ENCODE data around the gene SURF6. TPM values are rescaled to one million over a fixed set of nuclear protein-coding genes. Genes with fewer than 3 reads are reported as not detected.

Gene SURF6
- total and polyA plus RNA-seq, 7 donors, result 13.9 to 43.1 (median 20.1) TPM

DNA sequence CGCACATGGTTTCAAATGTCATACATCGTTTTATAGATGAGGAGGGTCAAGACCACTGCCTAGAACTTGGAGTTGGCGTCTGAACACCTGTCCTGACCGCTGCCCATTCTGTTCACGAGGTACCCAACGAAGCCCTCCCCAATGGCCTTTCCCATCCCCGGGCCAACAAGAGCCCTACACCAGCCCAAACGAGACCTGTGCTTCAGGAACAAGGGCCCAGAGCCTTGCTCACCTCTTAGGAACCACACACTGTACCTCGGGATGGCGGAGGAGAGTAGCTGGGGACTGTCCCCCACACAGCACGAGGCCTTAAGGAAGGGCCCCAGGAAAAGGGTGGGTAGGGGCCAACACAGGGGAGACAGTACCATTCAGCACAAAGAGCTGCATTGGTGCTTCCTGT, 3.0 kb downstream of the SURF6 start:
- Histone ChIP-seq H3K4me3 (no peak overlapping the region), H3K9me3 (no peaks in the 10 kb centered on the region), H3K27ac (no peak overlapping the region), H3K27me3 (no peaks in the 10 kb centered on the region), H3K36me3 (peaks cover 34 to 52% (median 37%) of the 10 kb centered on the region in 4 donors), H3K4me1 (peaks cover 0 to 28% (median 25%) of the 10 kb centered on the region in 4 donors)
- intact Hi-C loops (cut with DNase I), result loop anchor here (10.0 kb wide), 1 partner anchor 308 kb away; no protein-coding TSS in a partner anchor
- TF ChIP-seq POLR2AphosphoS5 (IDR thresholded peaks at IDR 0.05) (no peak), POLR2A (IDR thresholded peaks at IDR 0.05) (no peak), EP300 (IDR thresholded peaks at IDR 0.05) (no peak)
- 87 to 91% methylated on average over 11 of the region's 11 CpGs for whole genome bisulfite sequencing, 2 donors
- peak; percentile 36 for DNase-seq

DNA sequence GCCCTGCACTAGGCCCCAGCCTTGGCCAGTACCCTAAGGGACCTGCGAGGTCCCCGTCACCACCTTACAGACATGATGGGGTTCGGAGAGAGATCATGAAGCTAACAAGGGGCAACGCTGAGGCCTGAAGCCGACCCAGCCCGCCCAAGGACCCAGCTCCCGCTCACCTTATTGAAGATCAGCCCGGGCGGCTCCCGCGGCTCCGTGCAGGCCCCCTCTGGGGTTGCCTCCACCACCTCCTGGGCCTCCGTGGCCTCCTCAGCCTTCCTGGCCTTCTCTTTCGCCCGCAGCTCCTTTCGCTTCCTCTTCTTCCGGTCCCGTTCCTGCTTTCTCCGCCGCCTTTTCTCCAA, 3.6 kb downstream of the SURF6 start:
- no peaks in the 10 kb centered on the region for H3K27me3 ChIP-seq
- peak; percentile 57 for DNase-seq
- peaks cover 0 to 28% (median 25%) of the 10 kb centered on the region in 4 donors for H3K4me1 ChIP-seq
- WGBS, 2 donors, result 90 to 91% methylated on average over 20 of the region's 20 CpGs
- intact Hi-C loops (cut with DNase I), result loop anchor here (10.0 kb wide), 1 partner anchor 308 kb away; no protein-coding TSS in a partner anchor
- peaks cover 34 to 52% (median 37%) of the 10 kb centered on the region in 4 donors for H3K36me3 ChIP-seq
- H3K4me3 ChIP-seq, result no peak overlapping the region
- no peaks in the 10 kb centered on the region for H3K9me3 ChIP-seq
- no peak overlapping the region for H3K27ac ChIP-seq
- TF ChIP-seq POLR2AphosphoS5 (IDR thresholded peaks at IDR 0.05) (no peak), EP300 (IDR thresholded peaks at IDR 0.05) (no peak), POLR2A (IDR thresholded peaks at IDR 0.05) (no peak)
- TF ChIP-seq, protein P1, sequence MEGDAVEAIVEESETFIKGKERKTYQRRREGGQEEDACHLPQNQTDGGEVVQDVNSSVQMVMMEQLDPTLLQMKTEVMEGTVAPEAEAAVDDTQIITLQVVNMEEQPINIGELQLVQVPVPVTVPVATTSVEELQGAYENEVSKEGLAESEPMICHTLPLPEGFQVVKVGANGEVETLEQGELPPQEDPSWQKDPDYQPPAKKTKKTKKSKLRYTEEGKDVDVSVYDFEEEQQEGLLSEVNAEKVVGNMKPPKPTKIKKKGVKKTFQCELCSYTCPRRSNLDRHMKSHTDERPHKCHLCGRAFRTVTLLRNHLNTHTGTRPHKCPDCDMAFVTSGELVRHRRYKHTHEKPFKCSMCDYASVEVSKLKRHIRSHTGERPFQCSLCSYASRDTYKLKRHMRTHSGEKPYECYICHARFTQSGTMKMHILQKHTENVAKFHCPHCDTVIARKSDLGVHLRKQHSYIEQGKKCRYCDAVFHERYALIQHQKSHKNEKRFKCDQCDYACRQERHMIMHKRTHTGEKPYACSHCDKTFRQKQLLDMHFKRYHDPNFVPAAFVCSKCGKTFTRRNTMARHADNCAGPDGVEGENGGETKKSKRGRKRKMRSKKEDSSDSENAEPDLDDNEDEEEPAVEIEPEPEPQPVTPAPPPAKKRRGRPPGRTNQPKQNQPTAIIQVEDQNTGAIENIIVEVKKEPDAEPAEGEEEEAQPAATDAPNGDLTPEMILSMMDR (IDR thresholded peaks at IDR 0.05), result no peak

DNA sequence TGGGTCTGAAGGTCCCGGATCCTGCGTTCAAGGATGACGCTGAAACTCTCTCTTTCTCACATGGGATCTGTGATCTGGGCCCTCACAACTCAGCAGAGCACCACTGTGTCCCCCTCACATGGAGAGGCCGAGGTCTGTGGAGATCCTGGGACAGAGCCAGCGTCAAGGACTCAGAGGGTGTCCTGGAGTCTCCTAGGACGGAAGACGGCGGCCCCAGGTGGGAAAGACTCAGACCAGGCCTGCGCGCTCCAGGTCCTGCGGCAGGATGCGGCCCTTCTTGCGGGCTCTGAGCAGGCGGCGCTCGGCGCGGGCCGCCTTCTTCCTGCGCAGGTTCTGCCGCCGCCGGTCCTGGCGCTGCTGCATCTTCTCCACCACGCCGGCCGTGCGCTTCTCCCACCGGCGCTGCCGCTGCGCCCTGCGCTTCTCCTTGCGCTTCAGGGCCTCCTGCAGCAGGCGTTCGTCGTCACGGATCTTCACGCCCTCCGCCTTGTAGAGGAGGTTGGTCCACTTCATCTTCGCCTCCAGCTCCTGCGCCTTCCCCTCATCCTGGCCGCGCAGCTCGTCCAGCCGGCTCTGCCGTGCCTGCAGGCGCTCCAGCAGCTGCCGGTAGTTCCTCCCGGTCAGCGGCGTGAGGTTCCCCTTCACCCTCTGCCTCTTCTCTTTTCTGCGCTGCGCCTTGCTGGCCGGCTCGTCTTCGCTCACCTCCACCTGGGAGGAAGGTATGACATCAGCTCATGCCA, 4.2 kb downstream of the SURF6 start:
- peak; percentile 62 for DNase-seq
- Histone ChIP-seq H3K9me3 (no peaks in the 10 kb centered on the region), H3K27me3 (no peaks in the 10 kb centered on the region), H3K27ac (no peak overlapping the region), H3K4me3 (no peak overlapping the region), H3K4me1 (peaks cover 0 to 27% (median 23%) of the 10 kb centered on the region in 4 donors), H3K36me3 (peaks cover 34 to 52% (median 37%) of the 10 kb centered on the region in 4 donors)
- intact Hi-C loops (cut with DNase I), result loop anchor here (10.0 kb wide), 1 partner anchor 307 kb away; no protein-coding TSS in a partner anchor
- 95 to 97% methylated on average over 57 of the region's 57 CpGs for WGBS, 2 donors
- TF ChIP-seq POLR2AphosphoS5 (IDR thresholded peaks at IDR 0.05) (no peak), EP300 (IDR thresholded peaks at IDR 0.05) (no peak), POLR2A (IDR thresholded peaks at IDR 0.05) (no peak)
- TF ChIP-seq, protein P1 (IDR thresholded peaks at IDR 0.05), result no peak

DNA sequence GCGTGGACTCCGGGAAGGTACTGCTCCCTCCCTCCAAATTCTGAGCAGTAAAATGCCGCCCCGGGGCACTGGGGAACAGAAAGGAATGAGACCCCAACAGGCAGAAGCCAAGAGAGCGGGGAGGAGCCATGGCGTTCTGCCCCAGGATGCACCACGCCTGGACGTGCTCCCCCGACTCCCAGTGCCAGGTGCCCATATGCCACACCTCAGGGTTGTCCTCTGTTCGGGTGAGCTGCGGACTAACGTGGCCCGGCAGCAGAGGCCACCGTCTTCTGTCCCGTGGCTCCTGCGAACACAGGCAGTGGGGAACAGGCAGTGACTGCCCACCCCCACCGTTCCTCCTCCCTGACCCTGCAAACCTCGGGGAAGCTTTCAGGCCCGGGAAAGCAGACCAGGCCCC, 4.8 kb downstream of the SURF6 start:
- Histone ChIP-seq H3K27ac (no peak overlapping the region), H3K9me3 (no peaks in the 10 kb centered on the region), H3K4me1 (peaks cover 0 to 21% (median 17%) of the 10 kb centered on the region in 4 donors), H3K36me3 (peaks cover 34 to 52% (median 37%) of the 10 kb centered on the region in 4 donors), H3K27me3 (no peaks in the 10 kb centered on the region), H3K4me3 (no peak overlapping the region)
- intact Hi-C loops (cut with DNase I), result loop anchor here (10.0 kb wide), 1 partner anchor 306 kb away; no protein-coding TSS in a partner anchor
- 65 to 88% methylated on average over 19 of the region's 19 CpGs for WGBS, 2 donors
- no peak for TF ChIP-seq EP300 (IDR thresholded peaks at IDR 0.05)
- TF ChIP-seq POLR2AphosphoS5 (IDR thresholded peaks at IDR 0.05), result no peak
- TF ChIP-seq, protein P1 (IDR thresholded peaks at IDR 0.05), result no peak
- no peak for TF ChIP-seq POLR2A (IDR thresholded peaks at IDR 0.05)
- DNase-seq, result peak; percentile 52

Measured in sigmoid colon (tissue), 7 donors.